Large intestine (tissue), 3 donors: ENCODE results near the gene ZNF23. TPM values are rescaled to one million over a fixed set of nuclear protein-coding genes. Genes with fewer than 3 reads are reported as not detected.

Source experiments
- DNase-seq, 2 donors: peaks; one replicate each; pipeline versions ENCODE4 v3.0.0 to v3.0.0-alpha.2; 2013
- H3K27ac ChIP-seq: one replicate; pipeline ENCODE4 v1.5.1; 2013; ENCODE audit warnings: low read length
- H3K27me3 ChIP-seq: 2 replicates; pipeline ENCODE4 v1.6.1; 2013; ENCODE audit warnings: low read length; ENCODE audit not compliant: control insufficient read depth, insufficient read depth
- H3K36me3 ChIP-seq: 2 replicates; pipeline ENCODE4 v1.6.1; 2013; ENCODE audit warnings: low read length; ENCODE audit not compliant: control insufficient read depth, insufficient read depth
- H3K4me1 ChIP-seq: one replicate; pipeline ENCODE4 v1.6.1; 2013; ENCODE audit warnings: low read length; ENCODE audit not compliant: control insufficient read depth, insufficient read depth
- H3K4me3 ChIP-seq: one replicate; pipeline ENCODE4 v1.5.1; 2013; ENCODE audit warnings: low read length
- H3K9me3 ChIP-seq: one replicate; pipeline ENCODE4 v1.6.1; 2013; ENCODE audit warnings: mild to moderate bottlenecking, low read depth, low read length, moderate library complexity; ENCODE audit not compliant: control insufficient read depth
- WGBS: methylation state at CpG from one replicate; pipeline ENCODE4 v1.1.5; 2013; ENCODE audit warnings: low lambda C conversion rate; ENCODE audit not compliant: insufficient coverage; 5-methylcytosine and 5-hydroxymethylcytosine counted together
- polyA plus RNA-seq: library from polyadenylated mRNA; unstranded; fragments of 120-200 nt; gene quantifications from one replicate; pipeline ENCODE4 v1.2.1, GENCODE V29; 2013

ZNF23 gene
- polyA plus RNA-seq, 1 donor, result 11.6 TPM

GRCh38 chr16:71402674-71403073, 59.4 kb downstream of the ZNF23 start:
- 65% methylated on average over 2 of the region's 11 CpGs for WGBS

GRCh38 chr16:71402007-71402406, 60.0 kb downstream of the ZNF23 start:
- no peaks in the 10 kb centered on the region for H3K9me3 ChIP-seq
- H3K27ac ChIP-seq, result no peak overlapping the region
- H3K4me1 ChIP-seq, result no peaks in the 10 kb centered on the region
- H3K4me3 ChIP-seq, result no peak overlapping the region
- no peaks in the 10 kb centered on the region for H3K36me3 ChIP-seq
- no peak for DNase-seq
- no CpG with 5 or more reads among the region's 6 CpGs for WGBS
- no peaks in the 10 kb centered on the region for H3K27me3 ChIP-seq

More at GRCh38 chr16:71402674-71403073, 59.4 kb downstream of the ZNF23 start:
- Histone ChIP-seq H3K4me1 (no peaks in the 10 kb centered on the region), H3K9me3 (no peaks in the 10 kb centered on the region), H3K36me3 (no peaks in the 10 kb centered on the region), H3K27ac (no peak overlapping the region), H3K4me3 (no peak overlapping the region), H3K27me3 (no peaks in the 10 kb centered on the region)
- no peak for DNase-seq

GRCh38 chr16:71399801-71400563, 62.1 kb downstream of the ZNF23 start:
- no peak overlapping the region for H3K4me3 ChIP-seq
- H3K27ac ChIP-seq, result no peak overlapping the region
- no peaks in the 10 kb centered on the region for H3K4me1 ChIP-seq
- 96% methylated on average over 5 of the region's 11 CpGs for WGBS
- H3K36me3 ChIP-seq, result no peaks in the 10 kb centered on the region
- DNase-seq, result no peak
- no peaks in the 10 kb centered on the region for H3K27me3 ChIP-seq
- no peaks in the 10 kb centered on the region for H3K9me3 ChIP-seq

Other genes with a start within 250 kb of the ZNF23 start
- gene HYDIN, start 231.5 kb downstream of the ZNF23 start, polyA plus RNA-seq, result 3.2 TPM
- 34.9 TPM for gene CMTR2, start 172.8 kb downstream of the ZNF23 start, polyA plus RNA-seq
- 1.5 TPM for gene CALB2, start 103.5 kb downstream of the ZNF23 start, polyA plus RNA-seq
- gene TLE7, start 20.2 kb downstream of the ZNF23 start, polyA plus RNA-seq, result not detected
- gene ZNF19, start 27.1 kb upstream of the ZNF23 start, polyA plus RNA-seq, result 8.1 TPM
- 0.12 TPM for gene CHST4, start 64.2 kb upstream of the ZNF23 start, polyA plus RNA-seq
- gene TAT, start 114.8 kb upstream of the ZNF23 start, polyA plus RNA-seq, result 0.22 TPM
- 67.3 TPM for gene MARVELD3, start 163.9 kb upstream of the ZNF23 start, polyA plus RNA-seq